Motor neuron (in vitro differentiated cells): ENCODE data around the gene TSPAN19. TPM values are rescaled to one million over a fixed set of nuclear protein-coding genes. Genes with fewer than 3 reads are reported as not detected.

Experiments
- ATAC-seq, 8 experiments: fragments of 200-7000 bp; cut with Tn5 transposase; replicated peaks in 6 of 8; 2 replicates each; pipeline ENCODE4 v1.8.0; 2021; ENCODE audit warnings: mild to moderate bottlenecking in 8 of 8, moderate library complexity in 8 of 8
- H3K27ac ChIP-seq, 2 donors: fragments of 250-450 bp; sonication (Bioruptor Pico); 2 replicates each; pipeline ENCODE4 v1.9.0; 2021; ENCODE audit warnings: antibody characterized with exemption in 2 of 2, mild to moderate bottlenecking in 2 of 2, moderate library complexity in 1 of 2
- H3K4me1 ChIP-seq, 2 donors: fragments of 250-450 bp; sonication (Bioruptor Pico); replicated peaks in 1 of 2; 2 replicates each; pipeline ENCODE4 v1.6.1; 2021; ENCODE audit warnings: antibody characterized with exemption in 2 of 2, mild to moderate bottlenecking in 2 of 2, moderate library complexity in 1 of 2
- H3K4me3 ChIP-seq, 5 donors: fragments of 250-450 bp; sonication (Bioruptor Pico); 2 replicates each; pipeline ENCODE4 v1.9.0; 2021; ENCODE audit warnings: antibody characterized with exemption in 5 of 5, mild to moderate bottlenecking in 5 of 5, moderate library complexity in 4 of 5
- WGBS, 10 experiments: fragments of 450-650 bp; shearing (Covaris generic); methylation state at CpG; one replicate each; pipeline ENCODE4 v1.0.0; 2022; 5-methylcytosine and 5-hydroxymethylcytosine counted together
- in situ Hi-C, 9 experiments: fragments of 400-800 bp; cut with MboI; loops; one replicate each; pipeline ENCODE4 v1.15.0; 2021; ENCODE audit warnings: low sequenced_read_pairs in 9 of 9, low pct_unique_long_range_greater_than_20kb in 2 of 9; ENCODE audit not compliant: unreplicated experiment in 9 of 9
- total RNA-seq, 8 experiments: library from RNA; unstranded; fragments of 300-600 nt; gene quantifications; 2 replicates each; pipeline versions ENCODE4 v1.2.3 to v1.2.4, GENCODE V29; 2022

Gene TSPAN19
- 1 to 10 TPM in 3 of 8 experiments, under 1 TPM in 2, not detected in 3; 0.62 to 3.1 (median 1.0) TPM for total RNA-seq

DNA sequence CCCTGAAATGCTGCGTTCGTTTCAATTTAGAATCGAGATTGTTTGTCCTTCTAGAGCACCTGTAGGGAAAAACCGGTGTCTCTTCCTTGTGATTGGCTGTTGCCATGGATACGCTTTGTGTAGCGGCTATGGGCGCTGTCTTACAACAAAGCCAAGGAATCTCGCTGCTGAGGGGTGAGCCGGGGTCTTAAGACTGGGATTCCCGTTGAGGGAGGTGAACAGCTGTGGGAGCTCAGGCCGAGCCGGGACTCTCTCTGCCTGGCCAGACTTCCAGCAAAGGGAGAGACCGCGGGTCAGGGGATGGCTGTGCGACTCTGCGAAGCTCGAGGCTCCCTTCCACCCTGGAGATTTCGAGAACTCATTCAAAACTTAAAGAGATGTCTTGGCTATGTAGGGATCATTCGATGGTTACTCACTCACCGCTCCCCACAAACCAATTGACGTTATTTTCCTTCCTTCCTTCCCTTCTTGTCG is at the start of gene TSPAN19, which contains the start of gene LRRIQ1:
TSPAN19 (minus strand) TSS at position 44 of the 474 bp plus-strand sequence. CDS start 6,331 bp downstream, outside the sequence.
LRRIQ1 (plus strand) TSS at position 118 of the 474 bp plus-strand sequence. CDS start 1,826 bp downstream, outside the sequence.
- in situ Hi-C loops = loop anchor here in 2 of 9 experiments (25.0 kb wide), 1 partner anchor 149 kb away; no protein-coding TSS in a partner anchor
- H3K27ac ChIP-seq = no peak within 1 kb of the TSS
- peak within 1 kb of the TSS; percentile 48 to 90 (median 82) for H3K4me3 ChIP-seq
- peak; percentile 98 to 100 (median 99) for ATAC-seq
- no peaks in the 10 kb centered on the region for H3K4me1 ChIP-seq
- 0 to 13% (median 1%) methylated on average over 7 to 17 of the region's 22 CpGs; no CpG with 5 or more reads in 1 of the 10 experiments for WGBS, 10 experiments

DNA sequence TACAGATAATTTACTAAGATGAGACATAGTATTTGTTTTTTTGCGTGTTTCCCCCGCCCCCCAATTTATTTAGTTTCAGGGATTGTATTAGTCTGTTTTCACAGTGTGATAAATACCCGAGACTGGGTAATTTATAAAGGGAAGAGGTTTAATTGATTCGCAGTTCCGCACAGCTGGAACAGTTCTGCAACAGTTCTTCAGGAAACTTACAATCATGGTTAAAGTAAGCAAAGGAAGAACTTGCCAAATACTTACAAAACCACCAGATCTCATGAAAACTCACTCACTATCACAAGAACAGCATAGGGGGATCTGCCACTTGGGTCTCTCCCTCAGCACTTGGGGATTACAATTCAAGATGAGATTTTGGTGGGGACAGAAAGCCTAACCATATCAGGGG is 49.0 kb upstream of the TSPAN19 start:
- 27 to 94% (median 77%) methylated on average over 1 to 5 of the region's 5 CpGs for WGBS, 10 experiments
- no peak overlapping the region for H3K27ac ChIP-seq
- H3K4me1 ChIP-seq = no peaks in the 10 kb centered on the region
- ATAC-seq = no peak
- H3K4me3 ChIP-seq = no peak overlapping the region
- in situ Hi-C loops = loop anchor here in 1 of 9 experiments (25.0 kb wide), 1 partner anchor 352 kb away; no protein-coding TSS in a partner anchor

DNA sequence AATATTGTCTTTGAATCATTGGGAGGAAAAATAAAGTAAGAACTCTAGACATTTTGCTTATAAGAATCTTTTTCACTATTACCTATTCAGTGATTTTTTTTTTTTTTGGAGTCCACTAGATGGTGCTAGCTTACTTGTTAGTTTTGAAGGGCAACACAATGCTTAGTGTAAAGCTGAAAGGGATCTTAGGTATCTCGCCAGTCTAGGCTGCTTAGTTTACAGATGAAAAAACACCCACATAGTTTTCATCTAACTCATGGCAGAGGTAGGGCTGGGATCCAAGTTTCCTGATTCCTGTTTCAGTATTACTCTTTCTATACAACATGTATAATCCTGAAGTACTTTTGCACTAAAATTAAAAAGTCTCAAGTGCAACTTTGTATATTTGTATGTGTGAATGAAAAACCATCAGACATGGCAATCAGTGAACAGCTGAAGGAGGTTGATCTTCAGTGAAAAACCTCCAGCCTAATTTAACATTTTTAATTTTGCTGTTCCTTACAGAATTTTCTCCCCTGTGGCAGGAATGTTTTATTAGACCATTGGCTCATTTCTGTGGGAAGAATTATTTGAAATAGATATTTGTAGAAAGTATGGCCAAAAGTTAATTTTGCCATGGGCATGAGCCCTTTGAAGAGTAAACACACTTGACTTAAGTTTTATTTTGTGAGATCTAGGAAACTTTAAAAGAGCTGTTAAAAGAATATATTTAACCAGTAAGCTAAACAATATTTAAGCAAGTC is 40.8 kb upstream of the TSPAN19 start:
- in situ Hi-C loops = loop anchor here in 1 of 9 experiments (25.0 kb wide), 1 partner anchor 360 kb away; no protein-coding TSS in a partner anchor
- ATAC-seq = peak; percentile 57 to 86 (median 71)
- WGBS, 10 experiments = 0 to 29% (median 20%) methylated on average over 1 of the region's 1 CpG; no CpG with 5 or more reads in 7 of the 10 experiments
- no peak overlapping the region for H3K27ac ChIP-seq
- no peak overlapping the region for H3K4me3 ChIP-seq
- H3K4me1 ChIP-seq = no peaks in the 10 kb centered on the region

- Histone ChIP-seq H3K27ac (no peak overlapping the region), H3K4me1 (no peaks in the 10 kb centered on the region), H3K4me3 (no peak overlapping the region)
- 25 to 100% (median 88%) methylated on average over 1 of the region's 1 CpG; no CpG with 5 or more reads in 1 of the 10 experiments for WGBS, 10 experiments
- ATAC-seq = no peak
- in situ Hi-C loops = no loop called here
Observed at GRCh38 chr12:85072826-85073225, 36.7 kb upstream of the TSPAN19 start.

DNA sequence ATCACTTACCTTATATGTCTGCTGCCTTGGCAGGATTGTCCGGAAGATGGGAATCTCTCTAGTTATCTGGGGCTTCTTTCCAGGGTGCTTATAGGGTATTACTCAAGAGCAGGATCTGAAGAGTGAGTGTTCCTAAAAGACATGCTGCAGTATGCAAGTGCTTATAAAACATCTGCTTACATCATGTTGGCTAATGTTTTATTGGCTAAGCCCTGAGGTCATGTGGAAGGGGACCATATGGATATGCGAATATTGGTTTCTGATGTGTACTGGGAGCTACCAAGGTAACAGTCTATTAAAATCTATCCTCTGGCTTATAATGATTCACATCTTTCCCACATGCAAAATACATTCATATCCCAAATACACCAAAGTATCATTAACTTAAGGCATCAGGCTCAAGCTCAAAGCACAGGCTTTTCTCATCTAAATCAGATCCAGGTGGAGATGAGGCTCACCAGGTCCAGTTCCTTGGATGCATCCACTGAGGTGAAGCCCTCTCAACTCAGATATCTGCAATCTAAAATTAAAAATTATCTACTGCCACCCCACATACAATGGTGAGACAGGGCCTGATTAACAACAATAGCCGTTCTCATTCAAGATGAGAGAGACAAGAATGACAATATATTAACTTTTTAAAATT is 29.9 kb upstream of the TSPAN19 start:
- peak in 3 of 8 experiments; percentile 99 to 100 (median 99) for ATAC-seq
- WGBS, 10 experiments = 41 to 100% (median 94%) methylated on average over 1 to 3 of the region's 3 CpGs
- H3K4me1 ChIP-seq = no peaks in the 10 kb centered on the region
- in situ Hi-C loops = no loop called here
- H3K27ac ChIP-seq = no peak overlapping the region
- no peak overlapping the region for H3K4me3 ChIP-seq

GRCh38 chr12:85060916-85061315 is 24.8 kb upstream of the TSPAN19 start:
- in situ Hi-C loops = no loop called here
- Histone ChIP-seq H3K4me1 (no peaks in the 10 kb centered on the region), H3K27ac (no peak overlapping the region), H3K4me3 (no peak overlapping the region)
- WGBS, 10 experiments = 0 to 100% (median 64%) methylated on average over 1 to 2 of the region's 2 CpGs
- ATAC-seq = no peak

GRCh38 chr12:85059594-85059993 is 23.5 kb upstream of the TSPAN19 start:
- Histone ChIP-seq H3K27ac (no peak overlapping the region), H3K4me1 (no peaks in the 10 kb centered on the region), H3K4me3 (no peak overlapping the region)
- WGBS, 10 experiments = 48 to 100% (median 72%) methylated on average over 3 to 6 of the region's 6 CpGs; no CpG with 5 or more reads in 1 of the 10 experiments
- no peak for ATAC-seq
- in situ Hi-C loops = no loop called here

GRCh38 chr12:85058339-85058738 is 22.3 kb upstream of the TSPAN19 start:
- no peak overlapping the region for H3K27ac ChIP-seq
- WGBS, 10 experiments = 32 to 100% (median 70%) methylated on average over 1 to 3 of the region's 3 CpGs; no CpG with 5 or more reads in 1 of the 10 experiments
- no peaks in the 10 kb centered on the region for H3K4me1 ChIP-seq
- H3K4me3 ChIP-seq = no peak overlapping the region
- no peak for ATAC-seq
- in situ Hi-C loops = no loop called here

GRCh38 chr12:85057370-85057963 is 21.4 kb upstream of the TSPAN19 start:
- Histone ChIP-seq H3K4me3 (no peak overlapping the region), H3K4me1 (no peaks in the 10 kb centered on the region), H3K27ac (no peak overlapping the region)
- WGBS, 10 experiments = 11 to 100% (median 48%) methylated on average over 1 to 2 of the region's 2 CpGs; no CpG with 5 or more reads in 1 of the 10 experiments
- in situ Hi-C loops = no loop called here
- peak in 3 of 8 experiments; percentile 38 to 56 (median 39) for ATAC-seq

DNA sequence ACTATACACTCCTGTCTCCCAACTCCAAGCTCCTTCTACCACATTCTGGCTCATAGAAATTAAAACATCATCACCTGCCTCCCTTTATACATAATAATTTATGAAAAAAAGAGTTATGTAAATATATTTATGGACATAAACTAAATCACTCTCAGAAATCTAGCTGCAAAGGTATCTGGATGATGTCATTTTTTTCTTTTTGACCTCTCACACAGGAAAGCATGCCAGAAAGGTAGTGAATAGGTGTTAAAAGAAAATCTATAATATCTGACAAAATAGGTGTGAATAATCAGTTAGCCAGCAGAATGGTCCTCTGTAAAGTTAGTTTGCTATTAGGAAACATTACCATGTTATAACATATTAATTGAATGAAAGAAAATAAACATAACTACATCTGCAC is 7.8 kb upstream of the TSPAN19 start:
- no peak for ATAC-seq
- Histone ChIP-seq H3K4me3 (no peak overlapping the region), H3K4me1 (no peaks in the 10 kb centered on the region), H3K27ac (no peak overlapping the region)
- in situ Hi-C loops = loop anchor here in 2 of 9 experiments (25.0 kb wide), 1 partner anchor 157 kb away; no protein-coding TSS in a partner anchor

DNA sequence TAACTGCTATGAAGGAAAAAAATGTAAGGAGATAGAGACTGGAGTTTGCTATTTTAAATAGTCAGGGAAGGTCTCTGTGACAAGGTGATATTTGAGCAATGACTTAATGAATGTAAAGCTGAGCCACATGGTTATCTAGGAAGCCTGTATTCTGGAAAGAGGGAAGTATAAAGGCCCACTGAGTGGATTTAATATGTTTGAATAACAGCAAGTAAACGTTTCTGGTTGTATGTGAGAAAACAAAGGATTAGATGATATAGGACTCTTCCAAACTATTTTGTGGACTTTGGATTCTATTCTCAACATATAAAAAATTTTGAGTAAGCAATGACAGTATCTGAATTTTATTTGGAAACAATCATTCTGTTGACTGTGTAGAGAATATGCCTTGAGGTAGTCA is 5.3 kb upstream of the TSPAN19 start:
- in situ Hi-C loops = loop anchor here in 2 of 9 experiments (25.0 kb wide), 1 partner anchor 154 kb away; no protein-coding TSS in a partner anchor
- WGBS, 10 experiments = 0 to 80% (median 46%) methylated on average over 1 of the region's 1 CpG; no CpG with 5 or more reads in 2 of the 10 experiments
- ATAC-seq = no peak
- H3K4me3 ChIP-seq = no peak overlapping the region
- no peak overlapping the region for H3K27ac ChIP-seq
- H3K4me1 ChIP-seq = no peaks in the 10 kb centered on the region

DNA sequence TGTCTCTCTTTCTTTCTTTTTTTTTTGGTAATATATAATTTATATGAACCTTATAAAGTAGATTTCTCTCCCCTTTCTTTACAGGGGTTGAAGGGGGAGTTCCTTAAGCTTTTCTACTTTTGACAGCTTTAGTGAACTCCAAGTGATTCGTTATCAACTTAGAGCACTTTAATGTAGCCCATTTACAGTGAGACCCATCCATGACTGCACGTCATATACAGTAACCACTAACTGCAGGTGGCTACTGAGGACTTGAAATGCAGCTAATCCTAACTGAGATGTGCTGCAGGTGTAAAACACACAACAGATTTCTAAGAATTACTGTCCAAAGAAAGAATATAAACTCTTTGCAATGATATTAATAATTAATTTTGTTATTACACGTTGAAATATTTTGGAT is 656 bp upstream of the TSPAN19 start:
- no peak overlapping the region for H3K27ac ChIP-seq
- H3K4me1 ChIP-seq = no peaks in the 10 kb centered on the region
- in situ Hi-C loops = loop anchor here in 2 of 9 experiments (25.0 kb wide), 1 partner anchor 149 kb away; no protein-coding TSS in a partner anchor
- 10 to 56% (median 33%) methylated on average over 1 to 3 of the region's 3 CpGs for WGBS, 10 experiments
- H3K4me3 ChIP-seq = peak overlapping the region; percentile 48 to 90 (median 82)
- ATAC-seq = peak in 2 of 8 experiments; percentile 10 to 14
